Ectodermal cell (in vitro differentiated cells): ENCODE data around the gene TMEM234.

Experiments
- H3K27ac ChIP-seq: 2 replicates; pipeline ENCODE4 v1.7.0; 2013; ENCODE audit warnings: mild to moderate bottlenecking, low read depth, low read length; ENCODE audit not compliant: insufficient read depth, poor library complexity, severe bottlenecking
- H3K27me3 ChIP-seq: 2 replicates; pipeline ENCODE4 v1.7.0; 2013; ENCODE audit warnings: mild to moderate bottlenecking, low read length; ENCODE audit not compliant: insufficient read depth, control insufficient read depth, poor library complexity, severe bottlenecking
- H3K36me3 ChIP-seq: one replicate; pipeline ENCODE4 v1.7.0; 2013; ENCODE audit warnings: low read length; ENCODE audit not compliant: control insufficient read depth, insufficient read depth
- H3K4me1 ChIP-seq: one replicate; pipeline ENCODE4 v1.7.0; 2013; ENCODE audit warnings: low read length; ENCODE audit not compliant: control insufficient read depth, insufficient read depth
- H3K4me3 ChIP-seq: 2 replicates; pipeline ENCODE4 v1.7.0; 2013; ENCODE audit warnings: low read depth, low read length, control low read depth; ENCODE audit not compliant: insufficient read depth
- H3K9me3 ChIP-seq: 2 replicates; pipeline ENCODE4 v1.7.0; 2013; ENCODE audit warnings: mild to moderate bottlenecking, low read length, moderate library complexity; ENCODE audit not compliant: control insufficient read depth
- WGBS, 2 experiments: methylation state at CpG; one replicate each; pipeline ENCODE4 v1.1.7; 2013; ENCODE audit warnings: missing lambda C conversion rate in 2 of 2; 5-methylcytosine and 5-hydroxymethylcytosine counted together

TMEM234 gene

DNA sequence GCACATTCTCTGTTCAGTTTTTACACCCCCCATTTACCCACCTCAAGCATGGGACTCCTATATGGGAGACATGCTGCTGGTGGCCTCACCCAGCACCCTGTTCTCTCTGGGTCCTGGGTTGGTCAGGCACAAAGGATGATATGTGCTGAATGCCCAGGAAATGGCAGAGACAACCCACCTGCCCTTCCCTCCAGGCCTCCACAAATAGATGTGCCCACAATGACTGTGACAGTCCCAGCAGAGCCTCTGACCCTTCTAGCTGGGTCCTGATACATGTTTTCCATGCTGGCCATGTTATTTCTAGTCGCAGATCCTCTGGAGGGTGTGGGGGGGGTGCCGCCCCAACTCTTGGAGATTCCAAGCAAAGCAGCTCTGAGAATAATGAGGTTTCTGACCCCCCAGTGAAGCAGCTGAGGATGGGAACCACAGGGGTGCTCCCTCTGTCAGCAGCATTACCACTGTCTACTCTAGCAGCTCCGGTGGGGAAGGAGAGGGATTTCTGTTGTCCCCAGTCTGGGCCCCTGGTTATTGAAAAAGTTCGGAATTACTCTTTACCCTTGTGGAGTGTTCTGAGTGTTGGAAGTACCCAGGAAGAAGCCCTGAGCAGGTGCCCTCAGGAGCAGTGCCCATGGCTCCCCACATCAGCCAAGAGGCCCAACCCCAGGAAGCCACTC, 23.0 kb downstream of the TMEM234 start:
- Histone ChIP-seq H3K4me3 (no peak overlapping the region), H3K4me1 (peaks cover 33% of the 10 kb centered on the region), H3K36me3 (peaks cover 25% of the 10 kb centered on the region), H3K27ac (no peak overlapping the region), H3K27me3 (no peaks in the 10 kb centered on the region), H3K9me3 (no peaks in the 10 kb centered on the region)
- 65 to 72% methylated on average over 4 of the region's 4 CpGs for WGBS, 2 experiments

- Histone ChIP-seq H3K4me3 (no peak overlapping the region), H3K27ac (no peak overlapping the region), H3K36me3 (peaks cover 31% of the 10 kb centered on the region), H3K9me3 (no peaks in the 10 kb centered on the region), H3K27me3 (no peaks in the 10 kb centered on the region), H3K4me1 (peaks cover 33% of the 10 kb centered on the region)
- 93 to 94% methylated on average over 3 of the region's 3 CpGs for WGBS, 2 experiments
These were observed 23.7 kb downstream of the TMEM234 start for GRCh38 chr1:32198237-32199042.

DNA sequence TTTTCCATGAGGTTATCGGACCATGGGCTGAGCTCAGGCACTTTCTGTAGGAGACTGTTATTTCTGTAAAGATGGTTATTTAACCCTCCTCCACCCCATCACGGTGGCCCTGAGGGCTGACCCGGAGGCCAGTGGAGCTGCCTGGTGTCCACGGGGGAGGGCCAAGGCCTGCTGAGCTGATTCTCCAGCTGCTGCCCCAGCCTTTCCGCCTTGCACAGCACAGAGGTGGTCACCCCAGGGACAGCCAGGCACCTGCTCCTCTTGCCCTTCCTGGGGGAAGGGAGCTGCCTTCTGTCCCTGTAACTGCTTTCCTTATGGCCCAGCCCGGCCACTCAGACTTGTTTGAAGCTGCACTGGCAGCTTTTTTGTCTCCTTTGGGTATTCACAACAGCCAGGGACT, 24.3 kb downstream of the TMEM234 start:
- no peak overlapping the region for H3K4me3 ChIP-seq
- 80 to 91% methylated on average over 5 to 6 of the region's 6 CpGs for WGBS, 2 experiments
- peaks cover 37% of the 10 kb centered on the region for H3K36me3 ChIP-seq
- H3K27ac ChIP-seq, result no peak overlapping the region
- H3K4me1 ChIP-seq, result peaks cover 33% of the 10 kb centered on the region
- H3K27me3 ChIP-seq, result no peaks in the 10 kb centered on the region
- no peaks in the 10 kb centered on the region for H3K9me3 ChIP-seq

- no peak overlapping the region for H3K4me3 ChIP-seq
- H3K27me3 ChIP-seq, result no peaks in the 10 kb centered on the region
- H3K27ac ChIP-seq, result no peak overlapping the region
- 88 to 100% methylated on average over 1 of the region's 1 CpG for WGBS, 2 experiments
- H3K9me3 ChIP-seq, result no peaks in the 10 kb centered on the region
- peaks cover 45% of the 10 kb centered on the region for H3K36me3 ChIP-seq
- H3K4me1 ChIP-seq, result peaks cover 33% of the 10 kb centered on the region
These were observed 25.1 kb downstream of the TMEM234 start for GRCh38 chr1:32197074-32197473.

DNA sequence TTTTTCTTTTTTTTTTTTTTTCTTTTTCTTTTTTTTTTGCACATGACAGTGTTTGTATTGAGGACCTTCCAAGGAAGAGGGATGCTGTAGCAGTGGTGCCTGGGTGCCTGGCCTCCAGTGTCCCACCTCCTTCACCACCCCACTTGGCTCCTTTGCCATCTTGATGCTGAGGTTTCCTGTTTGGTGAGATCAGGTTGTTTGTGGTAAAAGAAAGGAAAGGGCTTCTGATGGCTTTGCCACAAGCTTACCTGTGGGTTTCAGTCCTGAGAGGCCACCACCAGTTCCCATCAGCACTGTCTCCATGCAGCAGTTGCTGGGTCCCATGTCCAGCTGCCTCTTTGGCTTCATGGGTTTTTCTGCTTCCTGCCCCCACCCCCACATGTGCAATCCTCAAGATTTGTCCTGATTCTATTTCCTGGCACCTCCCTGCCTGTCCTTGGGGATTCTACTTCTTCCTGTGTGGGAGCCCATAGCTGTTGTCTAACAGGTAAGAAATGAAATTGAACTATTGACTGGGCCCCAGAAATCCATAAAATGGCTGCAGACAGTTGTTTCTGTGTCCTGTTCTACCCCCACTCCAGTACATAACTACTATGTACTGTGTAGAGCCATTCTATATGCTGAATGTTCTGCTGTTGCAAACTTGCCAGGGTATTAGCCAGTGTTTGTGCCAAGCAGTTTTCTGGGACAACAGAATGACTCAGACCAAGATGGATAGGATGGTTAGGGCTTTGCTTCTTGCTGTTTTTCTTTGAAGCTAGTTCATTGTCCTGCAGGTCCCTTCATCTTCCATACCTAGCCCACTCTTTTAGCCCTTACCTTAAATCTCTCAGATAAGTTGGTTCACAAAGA, 26.0 kb downstream of the TMEM234 start:
- Histone ChIP-seq H3K9me3 (no peaks in the 10 kb centered on the region), H3K27me3 (no peaks in the 10 kb centered on the region), H3K27ac (no peak overlapping the region), H3K4me3 (no peak overlapping the region), H3K4me1 (peaks cover 28% of the 10 kb centered on the region), H3K36me3 (peaks cover 51% of the 10 kb centered on the region)

GRCh38 chr1:32195531-32195930, 26.6 kb downstream of the TMEM234 start:
- Histone ChIP-seq H3K4me3 (no peak overlapping the region), H3K27me3 (no peaks in the 10 kb centered on the region), H3K27ac (no peak overlapping the region), H3K9me3 (no peaks in the 10 kb centered on the region), H3K4me1 (peaks cover 28% of the 10 kb centered on the region), H3K36me3 (peaks cover 57% of the 10 kb centered on the region)
- WGBS, 2 experiments, result 95 to 96% methylated on average over 3 of the region's 3 CpGs

DNA sequence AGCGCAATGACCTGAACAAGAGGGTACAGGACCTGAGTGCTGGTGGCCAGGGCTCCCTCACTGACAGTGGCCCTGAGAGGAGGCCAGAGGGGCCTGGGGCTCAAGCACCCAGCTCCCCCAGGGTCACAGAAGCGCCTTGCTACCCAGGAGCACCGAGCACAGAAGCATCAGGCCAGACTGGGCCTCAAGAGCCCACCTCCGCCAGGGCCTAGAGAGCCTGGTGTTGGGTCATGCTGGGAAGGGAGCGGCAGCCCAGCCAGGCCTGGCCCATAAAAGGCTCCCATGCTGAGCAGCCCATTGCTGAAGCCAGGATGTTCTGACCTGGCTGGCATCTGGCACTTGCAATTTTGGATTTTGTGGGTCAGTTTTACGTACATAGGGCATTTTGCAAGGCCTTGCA, 27.2 kb downstream of the TMEM234 start:
- Histone ChIP-seq H3K4me1 (peaks cover 27% of the 10 kb centered on the region), H3K4me3 (no peak overlapping the region), H3K27ac (no peak overlapping the region), H3K9me3 (no peaks in the 10 kb centered on the region), H3K36me3 (peaks cover 63% of the 10 kb centered on the region), H3K27me3 (no peaks in the 10 kb centered on the region)
- 95 to 97% methylated on average over 6 of the region's 6 CpGs for WGBS, 2 experiments

DNA sequence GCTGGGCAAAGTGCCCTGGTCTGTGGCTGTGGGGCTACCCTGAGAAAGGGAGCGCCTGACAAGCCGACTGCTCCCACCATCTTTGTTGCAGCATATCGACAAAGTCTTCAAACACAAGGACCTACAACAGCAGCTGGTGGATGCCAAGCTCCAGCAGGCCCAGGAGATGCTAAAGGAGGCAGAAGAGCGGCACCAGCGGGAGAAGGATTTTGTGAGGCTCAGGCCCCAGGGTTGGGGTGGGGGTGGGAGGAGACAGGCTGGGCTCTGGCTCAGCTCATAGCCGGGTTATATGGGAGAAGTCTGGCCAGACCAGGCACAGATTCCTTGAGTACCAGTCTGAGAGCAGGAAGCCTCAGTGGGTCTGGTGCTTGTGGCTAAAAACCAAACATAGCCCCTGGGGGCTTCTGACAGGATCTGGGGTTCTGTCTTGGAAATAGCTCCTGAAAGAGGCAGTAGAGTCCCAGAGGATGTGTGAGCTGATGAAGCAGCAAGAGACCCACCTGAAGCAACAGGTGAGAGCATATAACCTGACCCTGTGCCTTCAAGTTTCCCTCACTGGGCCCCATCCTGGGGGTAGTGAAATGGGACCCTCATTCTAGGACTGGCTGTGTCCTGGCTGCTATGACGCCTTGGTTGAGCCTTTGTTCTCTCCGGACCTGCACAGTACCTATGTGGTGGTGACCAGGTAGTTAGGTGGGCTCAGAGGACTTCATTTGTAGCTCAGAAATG, 29.8 kb downstream of the TMEM234 start:
- no peaks in the 10 kb centered on the region for H3K27me3 ChIP-seq
- H3K9me3 ChIP-seq, result no peaks in the 10 kb centered on the region
- no peak overlapping the region for H3K27ac ChIP-seq
- WGBS, 2 experiments, result 95 to 97% methylated on average over 8 of the region's 8 CpGs
- H3K4me1 ChIP-seq, result peaks cover 2% of the 10 kb centered on the region
- H3K36me3 ChIP-seq, result peaks cover 88% of the 10 kb centered on the region
- no peak overlapping the region for H3K4me3 ChIP-seq

- no peaks in the 10 kb centered on the region for H3K27me3 ChIP-seq
- WGBS, 2 experiments, result 96 to 98% methylated on average over 9 of the region's 9 CpGs
- peaks cover 83% of the 10 kb centered on the region for H3K36me3 ChIP-seq
- H3K4me1 ChIP-seq, result no peaks in the 10 kb centered on the region
- H3K4me3 ChIP-seq, result no peak overlapping the region
- H3K27ac ChIP-seq, result no peak overlapping the region
- H3K9me3 ChIP-seq, result no peaks in the 10 kb centered on the region
These were observed 34.3 kb downstream of the TMEM234 start for GRCh38 chr1:32187850-32188249.
